Skin of body (tissue), 2 donors: ENCODE results near the gene ITFG2. TPM values are rescaled to one million over a fixed set of nuclear protein-coding genes. Genes with fewer than 3 reads are reported as not detected.
"Not testable (repeated sequence)": the region's sequence is repeated elsewhere in the genome, so short reads cannot be mapped to it uniquely, and the experiment has no call there.

ENCODE experiments used
- DNase-seq: peaks from one replicate; lab custom pipeline; 2025; lab: John Stamatoyannopoulos, UW
- total RNA-seq: library from RNA; depleted of rRNA; stranded (reverse); fragments of >200 nt; gene quantifications from one replicate; pipeline ENCODE4 v1.2.3, GENCODE V29; 2014

ITFG2 gene
- total RNA-seq, 1 donor from 2014 or later = 21.1 TPM

DNA sequence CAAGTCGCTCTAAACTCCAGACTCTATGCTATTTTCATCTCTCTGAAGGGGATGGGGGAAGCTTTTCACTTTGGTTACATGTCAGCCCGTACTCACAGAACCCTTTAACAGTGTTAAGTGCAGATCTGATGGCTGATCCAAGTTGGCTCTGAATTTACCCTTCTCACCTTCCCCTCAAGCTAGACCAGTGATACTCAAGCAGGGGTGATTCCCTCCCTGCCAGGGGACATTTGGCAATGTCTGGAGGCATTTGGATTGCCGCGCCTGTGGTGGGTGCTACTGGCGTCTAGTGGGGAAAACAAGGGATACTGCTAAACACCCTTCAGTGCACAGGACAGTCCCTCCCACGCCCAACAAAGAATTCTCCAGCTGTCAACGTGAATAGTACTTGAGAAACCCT lies 50.4 kb downstream of the ITFG2 start:
- DNase-seq = no peak

GRCh38 chr12:2863402-2863801 lies 50.9 kb downstream of the ITFG2 start:
- DNase-seq = not testable (repeated sequence)

- DNase-seq = no peak
Observed at GRCh38 chr12:2864198-2864597, 51.7 kb downstream of the ITFG2 start.

DNA sequence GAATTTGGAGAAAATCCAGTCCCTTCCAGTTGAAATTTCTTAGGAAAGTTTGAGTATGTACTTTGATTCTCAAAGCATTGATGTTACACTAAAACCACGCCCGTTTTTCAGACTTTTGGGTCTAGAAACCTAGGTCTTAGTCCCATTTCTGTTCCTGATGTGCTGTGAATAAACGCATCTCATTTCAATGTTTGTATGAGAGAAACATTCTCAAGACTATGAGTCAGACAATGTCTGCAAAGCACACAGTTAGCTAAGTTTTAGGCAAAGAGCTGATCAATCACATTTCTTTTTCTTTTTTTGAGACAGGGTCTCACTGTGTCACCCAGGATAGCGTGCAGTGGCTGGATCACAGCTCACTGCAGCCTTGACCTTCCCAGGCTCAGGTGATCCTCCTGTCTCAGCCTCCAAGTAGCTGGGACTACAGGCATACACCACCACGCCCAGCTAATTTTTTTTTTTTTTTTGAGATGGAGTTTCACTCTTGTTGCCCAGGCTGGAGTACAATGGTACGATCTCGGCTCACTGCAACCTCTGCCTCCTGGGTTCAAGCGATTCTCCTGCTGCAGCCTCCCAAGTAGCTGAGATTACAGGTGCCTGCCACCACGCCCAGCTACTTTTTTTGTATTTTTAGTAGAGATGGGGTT lies 56.6 kb downstream of the ITFG2 start:
- not testable (repeated sequence) for DNase-seq

Other genes starting within 250 kb of the ITFG2 start
- 38.5 TPM for gene FKBP4, start 17.7 kb upstream of the ITFG2 start, total RNA-seq
- 0.79 TPM for gene NRIP2, start 22.4 kb downstream of the ITFG2 start, total RNA-seq
- not detected for gene TEX52, start 44.4 kb downstream of the ITFG2 start, total RNA-seq
- 5.8 TPM for gene FOXM1, start 64.5 kb downstream of the ITFG2 start, total RNA-seq
- 15.7 TPM for gene RHNO1, start 64.6 kb downstream of the ITFG2 start, total RNA-seq
- 17.6 TPM for gene TULP3, start 78.2 kb downstream of the ITFG2 start, total RNA-seq
- gene TEAD4, start 146.7 kb downstream of the ITFG2 start, total RNA-seq = 5.2 TPM